HEK293T (cell line): ENCODE data around the gene PPFIBP2.

Experiments
- CTCF ChIA-PET: fragments of 350-600 bp; formaldehyde crosslinking; extraction: SDS; loops from one replicate; lab custom pipeline; 2021; ENCODE audit warnings: antibody characterized with exemption, inconsistent platforms; lab: Yijun Ruan, JAX
- POLR2A ChIA-PET: fragments of 350-600 bp; formaldehyde crosslinking; extraction: SDS; loops from one replicate; lab custom pipeline; 2020; ENCODE audit warnings: antibody characterized with exemption, inconsistent platforms; lab: Yijun Ruan, JAX
- DNase-seq: peaks from one replicate; pipeline ENCODE4 v3.0.0; 2012; ENCODE audit warnings: mixed read lengths; ENCODE audit errors: extremely low spot score
- ARNT ChIP-seq: fragments of 450-650 bp; IDR thresholded peaks from 2 replicates; pipeline ENCODE4 v1.6.1; 2017; ENCODE audit warnings: mild to moderate bottlenecking
- BHLHE40 ChIP-seq: fragments of 450-650 bp; IDR thresholded peaks from 2 replicates; pipeline ENCODE4 v1.6.1; 2016; ENCODE audit warnings: mild to moderate bottlenecking, moderate library complexity, borderline replicate concordance
- CTBP1 ChIP-seq: fragments of 450-650 bp; IDR thresholded peaks from 2 replicates; pipeline ENCODE4 v1.6.1; 2016; ENCODE audit warnings: borderline replicate concordance
- ELF4 ChIP-seq: fragments of 450-650 bp; IDR thresholded peaks from 2 replicates; pipeline ENCODE4 v1.6.1; 2017; ENCODE audit warnings: antibody characterized with exemption
- FOXA1 ChIP-seq: fragments of 450-650 bp; IDR thresholded peaks from 2 replicates; pipeline ENCODE4 v1.6.1; 2016; ENCODE audit warnings: mild to moderate bottlenecking
- FOXK2 ChIP-seq: fragments of 450-650 bp; IDR thresholded peaks from 2 replicates; pipeline ENCODE4 v1.6.1; 2016; ENCODE audit warnings: mild to moderate bottlenecking
- FOXM1 ChIP-seq: fragments of 450-650 bp; IDR thresholded peaks from 2 replicates; pipeline ENCODE4 v1.6.1; 2017; ENCODE audit warnings: mild to moderate bottlenecking, borderline replicate concordance
- HDGF ChIP-seq: fragments of 450-650 bp; IDR thresholded peaks from 2 replicates; pipeline ENCODE4 v1.6.1; 2017; ENCODE audit warnings: antibody characterized with exemption, borderline replicate concordance
- L3MBTL2 ChIP-seq: fragments of 450-650 bp; conservative IDR thresholded peaks from 2 replicates; pipeline ENCODE4 v1.6.1; 2016; ENCODE audit warnings: mild to moderate bottlenecking
- LEF1 ChIP-seq: fragments of 450-650 bp; IDR thresholded peaks from 2 replicates; pipeline ENCODE4 v1.6.1; 2017; ENCODE audit warnings: mild to moderate bottlenecking, borderline replicate concordance
- NFRKB ChIP-seq: fragments of 450-650 bp; IDR thresholded peaks from 2 replicates; pipeline ENCODE4 v1.6.1; 2016; ENCODE audit warnings: mild to moderate bottlenecking, moderate library complexity
- SP1 ChIP-seq: fragments of 450-650 bp; IDR thresholded peaks from 2 replicates; pipeline ENCODE4 v1.6.1; 2017
- SUZ12 ChIP-seq: fragments of 450-650 bp; IDR thresholded peaks from 2 replicates; pipeline ENCODE4 v1.6.1; 2016; ENCODE audit warnings: mild to moderate bottlenecking
- TARDBP ChIP-seq: fragments of 450-650 bp; IDR thresholded peaks from 2 replicates; pipeline ENCODE4 v1.6.1; 2016
- ZNF384 ChIP-seq: fragments of 450-650 bp; IDR thresholded peaks from 2 replicates; pipeline ENCODE4 v1.6.1; 2016
- TF ChIP-seq, protein P1 (sequence below): fragments of 450-650 bp; IDR thresholded peaks from 2 replicates; pipeline ENCODE4 v1.6.1; 2016

The PPFIBP2 gene

DNA sequence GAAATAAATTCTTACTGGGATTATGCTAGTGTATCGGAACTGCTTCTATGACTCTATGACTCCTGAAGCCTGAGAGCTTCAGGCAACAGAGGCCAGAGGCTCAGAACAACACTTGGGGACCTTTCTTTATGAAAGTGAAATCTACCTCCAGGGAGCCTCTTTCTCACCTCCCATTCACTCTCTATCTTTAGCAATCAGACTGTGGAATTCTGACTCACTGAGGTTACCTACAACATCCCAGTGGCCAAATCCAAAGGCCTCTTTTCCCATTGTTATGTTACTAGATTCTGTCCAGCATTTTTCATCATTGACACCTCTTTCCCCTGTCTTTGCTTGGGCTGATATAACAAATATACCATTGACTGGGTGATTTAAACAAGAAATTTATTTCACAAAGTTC is 173.6 kb downstream of the PPFIBP2 start:
- CTCF ChIA-PET, result interaction anchor here (0.7 to 1.3 kb wide), 2 partner anchors 10 to 11 kb away, joined by 4 read pairs; no protein-coding TSS in a partner anchor
- TF ChIP-seq NFRKB (no peak), ELF4 (no peak), LEF1 (no peak), HDGF (no peak), L3MBTL2 (no peak), BHLHE40 (no peak), FOXM1 (no peak), ARNT (no peak), SP1 (no peak), ZNF384 (no peak), SUZ12 (no peak), FOXA1 (no peak), FOXK2 (no peak), TARDBP (no peak), CTBP1 (no peak)
- TF ChIP-seq, protein P1, sequence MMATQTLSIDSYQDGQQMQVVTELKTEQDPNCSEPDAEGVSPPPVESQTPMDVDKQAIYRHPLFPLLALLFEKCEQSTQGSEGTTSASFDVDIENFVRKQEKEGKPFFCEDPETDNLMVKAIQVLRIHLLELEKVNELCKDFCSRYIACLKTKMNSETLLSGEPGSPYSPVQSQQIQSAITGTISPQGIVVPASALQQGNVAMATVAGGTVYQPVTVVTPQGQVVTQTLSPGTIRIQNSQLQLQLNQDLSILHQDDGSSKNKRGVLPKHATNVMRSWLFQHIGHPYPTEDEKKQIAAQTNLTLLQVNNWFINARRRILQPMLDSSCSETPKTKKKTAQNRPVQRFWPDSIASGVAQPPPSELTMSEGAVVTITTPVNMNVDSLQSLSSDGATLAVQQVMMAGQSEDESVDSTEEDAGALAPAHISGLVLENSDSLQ, result no peak
- DNase-seq, result no peak
- POLR2A ChIA-PET, result interaction anchor here (2.3 kb wide), 1 partner anchor 10 kb away, joined by 6 read pairs; no protein-coding TSS in a partner anchor

DNA sequence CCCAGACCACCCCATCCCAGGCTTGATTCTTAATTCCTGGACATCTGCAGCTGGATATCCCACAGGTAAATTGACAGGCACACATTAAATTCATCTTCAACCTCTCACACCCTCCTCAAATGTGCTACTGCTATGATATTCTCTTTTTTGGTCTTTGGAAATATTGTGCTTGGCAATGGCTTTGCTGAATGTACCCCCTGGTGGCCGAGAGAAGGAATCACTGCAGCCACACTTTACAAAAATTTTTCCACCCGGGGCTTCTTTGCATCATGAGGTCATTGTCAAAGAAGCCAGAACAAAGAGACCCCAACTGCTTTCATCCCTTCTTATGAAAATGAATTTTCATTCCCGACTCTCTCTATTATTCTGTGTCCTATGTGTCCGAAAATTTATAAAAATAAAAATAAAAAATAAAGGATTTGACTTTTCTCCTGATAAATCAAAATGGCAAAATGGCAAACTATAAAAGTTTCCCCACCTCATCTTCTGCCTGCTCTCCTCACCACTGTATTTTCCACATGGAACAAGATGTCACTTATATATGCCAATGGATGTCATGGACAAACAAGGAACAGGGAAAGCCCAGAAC is 174.5 kb downstream of the PPFIBP2 start:
- POLR2A ChIA-PET, result no interaction called here
- peak; percentile 42 for DNase-seq
- TF ChIP-seq ZNF384, result no peak
- TF ChIP-seq TARDBP, result no peak
- no peak for TF ChIP-seq FOXM1
- TF ChIP-seq BHLHE40, result no peak
- no peak for TF ChIP-seq FOXK2
- TF ChIP-seq HDGF, result no peak
- TF ChIP-seq SUZ12, result no peak
- TF ChIP-seq CTBP1, result no peak
- no peak for TF ChIP-seq NFRKB
- no peak for TF ChIP-seq FOXA1
- no peak for TF ChIP-seq ARNT
- no peak for TF ChIP-seq LEF1
- no peak for TF ChIP-seq SP1
- no peak for TF ChIP-seq L3MBTL2
- no peak for TF ChIP-seq ELF4
- TF ChIP-seq, protein P1, result no peak
- CTCF ChIA-PET, result interaction anchor here (0.7 kb wide), 1 partner anchor 12 kb away, joined by 4 read pairs; no protein-coding TSS in a partner anchor

DNA sequence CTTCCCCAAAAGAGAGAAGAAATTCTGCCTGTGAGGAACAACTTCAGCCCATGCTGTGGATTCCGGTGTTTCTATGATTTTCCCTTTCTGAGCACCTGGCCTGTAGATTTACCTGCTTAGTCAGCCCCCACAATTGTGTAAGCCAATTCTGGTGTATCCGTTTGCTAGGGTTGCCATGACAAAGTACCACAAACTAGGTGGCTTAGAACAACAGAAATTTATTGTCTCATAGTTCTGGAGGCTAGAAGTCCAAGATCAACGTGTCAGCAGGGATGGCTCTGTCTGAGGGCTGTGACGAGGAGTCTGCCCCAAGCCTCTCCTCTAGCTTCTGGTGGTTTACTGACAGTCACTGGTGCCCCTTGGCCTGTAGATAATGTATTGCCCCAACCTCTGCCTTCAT is 175.4 kb downstream of the PPFIBP2 start:
- CTCF ChIA-PET, result interaction anchor here (3.0 kb wide), 1 partner anchor 118 kb away, joined by 17 read pairs; no protein-coding TSS in a partner anchor
- TF ChIP-seq FOXK2, result no peak
- TF ChIP-seq FOXM1, result no peak
- no peak for TF ChIP-seq SUZ12
- TF ChIP-seq, protein P1, result no peak
- no peak for TF ChIP-seq HDGF
- no peak for TF ChIP-seq ARNT
- no peak for TF ChIP-seq SP1
- POLR2A ChIA-PET, result no interaction called here
- DNase-seq, result no peak

DNA sequence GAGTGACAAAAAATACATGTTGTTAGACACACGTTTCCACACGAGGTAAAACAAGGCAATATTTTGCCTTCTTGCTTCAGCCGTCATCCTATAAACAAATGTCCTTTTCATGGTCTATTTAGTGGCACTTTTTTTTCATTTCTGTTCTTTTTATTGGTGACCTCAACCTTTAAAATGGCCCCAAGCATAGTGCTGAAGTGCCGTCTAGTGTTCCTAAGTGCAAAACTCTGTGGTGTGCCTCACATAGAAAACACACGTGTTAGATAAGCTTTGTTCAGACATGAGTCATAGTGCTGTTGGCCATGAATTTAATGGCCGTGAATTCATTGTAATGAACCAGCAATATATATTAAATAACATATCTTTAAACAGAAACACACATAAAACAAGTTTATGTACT is 176.8 kb downstream of the PPFIBP2 start:
- ChIA-PET CTCF (interaction anchor here (0.7 to 3.0 kb wide), 9 partner anchors 13 to 591 kb away, joined by 3 to 17 read pairs (median 4); no protein-coding TSS in a partner anchor), POLR2A (no interaction called here)
- TF ChIP-seq FOXK2 (0 out of 2 replicates have a peak, but pooled peaks have one; percentile 20), BHLHE40 (no peak), FOXM1 (no peak), HDGF (no peak), ELF4 (no peak), LEF1 (no peak; the same call in 1 of the 2 replicates), SP1 (no peak), TARDBP (no peak), L3MBTL2 (peak; percentile 93), NFRKB (no peak), ARNT (peak; percentile 58), FOXA1 (no peak), CTBP1 (peak; percentile 87), ZNF384 (peak; percentile 95), SUZ12 (no peak)
- TF ChIP-seq, protein P1, result no peak; the same call in 1 of the 2 replicates
- peak; percentile 35 for DNase-seq

- DNase-seq, result no peak
- no peak for TF ChIP-seq HDGF
- no peak for TF ChIP-seq FOXK2
- TF ChIP-seq SUZ12, result no peak
- TF ChIP-seq FOXA1, result no peak
- no peak for TF ChIP-seq ZNF384
- no peak for TF ChIP-seq FOXM1
- POLR2A ChIA-PET, result no interaction called here
- CTCF ChIA-PET, result interaction anchor here (1.0 to 3.0 kb wide), 5 partner anchors 34 to 594 kb away, joined by 4 to 17 read pairs (median 5); no protein-coding TSS in a partner anchor
Observed at GRCh38 chr11:7691759-7692350, 178.1 kb downstream of the PPFIBP2 start.
